HUES64 (cell line): ENCODE results near the gene UMAD1. TPM values are rescaled to one million over a fixed set of nuclear protein-coding genes. Genes with fewer than 3 reads are reported as not detected.
A peak's percentile ranks its signal among the peaks of the same experiment; 100 is the strongest.

ENCODE experiments used
- H3K27ac ChIP-seq: 2 replicates; pipeline ENCODE4 v1.7.0; 2013; ENCODE audit warnings: low read depth, low read length, inconsistent platforms
- H3K27me3 ChIP-seq: 2 replicates; pipeline ENCODE4 v1.6.1; 2013; ENCODE audit warnings: mild to moderate bottlenecking, low read length; ENCODE audit not compliant: insufficient read depth
- H3K36me3 ChIP-seq: 2 replicates; pipeline ENCODE4 v1.6.1; 2013; ENCODE audit warnings: mild to moderate bottlenecking, low read length; ENCODE audit not compliant: insufficient read depth
- H3K4me1 ChIP-seq: 2 replicates; pipeline ENCODE4 v1.6.1; 2013; ENCODE audit warnings: mild to moderate bottlenecking, low read length, moderate library complexity; ENCODE audit not compliant: insufficient read depth
- H3K4me3 ChIP-seq: 2 replicates; pipeline ENCODE4 v1.5.1; 2013; ENCODE audit warnings: mild to moderate bottlenecking, low read length, moderate library complexity
- H3K9ac ChIP-seq: 2 replicates; pipeline ENCODE4 v1.6.1; 2013; ENCODE audit warnings: mild to moderate bottlenecking, low read depth, low read length
- H3K9me3 ChIP-seq: 2 replicates; pipeline ENCODE4 v1.6.1; 2013; ENCODE audit warnings: low read depth, low read length; ENCODE audit not compliant: insufficient read depth
- WGBS: fragments of 150-250, 120-280 bp; methylation state at CpG from one replicate; pipeline ENCODE4 v1.1.7; 2013; ENCODE audit warnings: missing lambda C conversion rate; 5-methylcytosine and 5-hydroxymethylcytosine counted together
- polyA plus RNA-seq, 2 experiments: library from polyadenylated mRNA; stranded (reverse); fragments of 50-300 nt; gene quantifications; one replicate each; pipeline ENCODE4 v1.2.3, GENCODE V29; 2013

Gene UMAD1
- polyA plus RNA-seq (2013, experiment 1 of 2): 9.9 TPM
- 11.9 TPM for polyA plus RNA-seq (2013, experiment 2 of 2)

- Histone ChIP-seq H3K36me3 (peaks cover 20% of the 10 kb centered on the region), H3K4me3 (peak within 1 kb of the TSS; percentile 83), H3K4me1 (peaks cover 12% of the 10 kb centered on the region), H3K27me3 (no peaks in the 10 kb centered on the region), H3K9me3 (no peaks in the 10 kb centered on the region), H3K9ac (peak within 1 kb of the TSS; percentile 89), H3K27ac (peak within 1 kb of the TSS; percentile 85)
- WGBS: under 1% methylated on average over 68 of the region's 68 CpGs
Measured at GRCh38 chr7:7640221-7641128, at the start of gene UMAD1. TSS of gene UMAD1 (plus strand) at chr7:7640752. CDS start at chr7:7673372, 32,620 bp downstream.

- Histone ChIP-seq H3K27ac (no peak overlapping the region), H3K27me3 (no peaks in the 10 kb centered on the region), H3K4me1 (no peaks in the 10 kb centered on the region), H3K9me3 (peaks cover 11% of the 10 kb centered on the region), H3K4me3 (no peak overlapping the region), H3K9ac (no peak overlapping the region), H3K36me3 (peaks cover 88% of the 10 kb centered on the region)
- no CpG with 5 or more reads among the region's 1 CpG for WGBS
Measured at GRCh38 chr7:7595451-7595850, 45.1 kb upstream of the UMAD1 start.

- no peaks in the 10 kb centered on the region for H3K27me3 ChIP-seq
- H3K9me3 ChIP-seq: peaks cover 11% of the 10 kb centered on the region
- no peak overlapping the region for H3K27ac ChIP-seq
- H3K4me3 ChIP-seq: no peak overlapping the region
- no peak overlapping the region for H3K9ac ChIP-seq
- WGBS: 98% methylated on average over 4 of the region's 5 CpGs
- H3K36me3 ChIP-seq: peaks cover 82% of the 10 kb centered on the region
- no peaks in the 10 kb centered on the region for H3K4me1 ChIP-seq
Measured at GRCh38 chr7:7596176-7596575, 44.4 kb upstream of the UMAD1 start.

GRCh38 chr7:7607010-7607409, 33.5 kb upstream of the UMAD1 start:
- no peak overlapping the region for H3K9ac ChIP-seq
- no peaks in the 10 kb centered on the region for H3K4me1 ChIP-seq
- no peak overlapping the region for H3K27ac ChIP-seq
- WGBS: 79% methylated on average over 3 of the region's 3 CpGs
- H3K4me3 ChIP-seq: no peak overlapping the region
- H3K36me3 ChIP-seq: peaks cover 36% of the 10 kb centered on the region
- H3K27me3 ChIP-seq: no peaks in the 10 kb centered on the region
- H3K9me3 ChIP-seq: no peaks in the 10 kb centered on the region

GRCh38 chr7:7609330-7609729, 31.2 kb upstream of the UMAD1 start:
- H3K27me3 ChIP-seq: no peaks in the 10 kb centered on the region
- H3K36me3 ChIP-seq: peaks cover 36% of the 10 kb centered on the region
- 100% methylated on average over 2 of the region's 2 CpGs for WGBS
- H3K27ac ChIP-seq: no peak overlapping the region
- no peak overlapping the region for H3K4me3 ChIP-seq
- no peaks in the 10 kb centered on the region for H3K4me1 ChIP-seq
- H3K9ac ChIP-seq: no peak overlapping the region
- no peaks in the 10 kb centered on the region for H3K9me3 ChIP-seq

GRCh38 chr7:7612519-7612918, 28.0 kb upstream of the UMAD1 start:
- no peak overlapping the region for H3K4me3 ChIP-seq
- H3K9ac ChIP-seq: no peak overlapping the region
- H3K4me1 ChIP-seq: no peaks in the 10 kb centered on the region
- no peaks in the 10 kb centered on the region for H3K27me3 ChIP-seq
- 60% methylated on average over 1 of the region's 1 CpG for WGBS
- no peaks in the 10 kb centered on the region for H3K9me3 ChIP-seq
- H3K27ac ChIP-seq: no peak overlapping the region
- peaks cover 18% of the 10 kb centered on the region for H3K36me3 ChIP-seq

GRCh38 chr7:7613210-7613609, 27.3 kb upstream of the UMAD1 start:
- WGBS: no CpG with 5 or more reads among the region's 1 CpG
- H3K36me3 ChIP-seq: peaks cover 12% of the 10 kb centered on the region
- H3K9me3 ChIP-seq: no peaks in the 10 kb centered on the region
- H3K27me3 ChIP-seq: no peaks in the 10 kb centered on the region
- no peak overlapping the region for H3K4me3 ChIP-seq
- H3K4me1 ChIP-seq: no peaks in the 10 kb centered on the region
- no peak overlapping the region for H3K27ac ChIP-seq
- H3K9ac ChIP-seq: no peak overlapping the region

GRCh38 chr7:7614018-7614741, 26.4 kb upstream of the UMAD1 start:
- Histone ChIP-seq H3K4me1 (no peaks in the 10 kb centered on the region), H3K9me3 (no peaks in the 10 kb centered on the region), H3K27ac (no peak overlapping the region), H3K9ac (no peak overlapping the region), H3K27me3 (no peaks in the 10 kb centered on the region; the same call in 1 of the 2 replicates), H3K36me3 (peaks cover 2% of the 10 kb centered on the region; the same call in 1 of the 2 replicates), H3K4me3 (no peak overlapping the region)
- WGBS: 93% methylated on average over 4 of the region's 4 CpGs

GRCh38 chr7:7617550-7617949, 23.0 kb upstream of the UMAD1 start:
- Histone ChIP-seq H3K36me3 (no peaks in the 10 kb centered on the region), H3K9me3 (no peaks in the 10 kb centered on the region), H3K4me3 (no peak overlapping the region), H3K27me3 (no peaks in the 10 kb centered on the region; the same call in 1 of the 2 replicates), H3K27ac (no peak overlapping the region), H3K9ac (no peak overlapping the region), H3K4me1 (no peaks in the 10 kb centered on the region)
- WGBS: 83% methylated on average over 2 of the region's 3 CpGs

GRCh38 chr7:7618410-7618809, 22.1 kb upstream of the UMAD1 start:
- no peaks in the 10 kb centered on the region; the same call in 1 of the 2 replicates for H3K27me3 ChIP-seq
- no peaks in the 10 kb centered on the region for H3K36me3 ChIP-seq
- H3K4me3 ChIP-seq: no peak overlapping the region
- no peaks in the 10 kb centered on the region for H3K9me3 ChIP-seq
- H3K9ac ChIP-seq: no peak overlapping the region
- no peak overlapping the region for H3K27ac ChIP-seq
- 93% methylated on average over 1 of the region's 1 CpG for WGBS
- H3K4me1 ChIP-seq: no peaks in the 10 kb centered on the region

GRCh38 chr7:7620236-7620635, 20.3 kb upstream of the UMAD1 start:
- Histone ChIP-seq H3K27me3 (no peaks in the 10 kb centered on the region; the same call in 1 of the 2 replicates), H3K4me1 (no peaks in the 10 kb centered on the region), H3K27ac (no peak overlapping the region), H3K9me3 (no peaks in the 10 kb centered on the region), H3K4me3 (no peak overlapping the region), H3K9ac (no peak overlapping the region), H3K36me3 (no peaks in the 10 kb centered on the region)
- WGBS: 100% methylated on average over 1 of the region's 1 CpG
